K562 (cell line): ENCODE data around the gene UNC50. TPM values are rescaled to one million over a fixed set of nuclear protein-coding genes. Genes with fewer than 3 reads are reported as not detected.

Experiments used
- CBFA2T2 ChIP-seq: fragments of 450-650 bp; conservative IDR thresholded peaks from 2 replicates; pipeline ENCODE4 v1.6.1; 2017; ENCODE audit warnings: mild to moderate bottlenecking
- ELF1 ChIP-seq: fragments of 200-800 bp; sonication (Bioruptor generic); IDR thresholded peaks from 2 replicates; pipeline ENCODE4 v1.6.1; 2016; ENCODE audit warnings: missing genetic modification characterization, missing compliant biosample characterization
- HNRNPH1 ChIP-seq: fragments of 200-400 bp; formaldehyde crosslinking; optimal IDR thresholded peaks from 2 replicates; pipeline ENCODE3; 2017; ENCODE audit warnings: low read depth, mild to moderate bottlenecking, low read length, moderate library complexity
- HNRNPUL1 ChIP-seq: fragments of 200-400 bp; formaldehyde crosslinking; IDR thresholded peaks from 2 replicates; pipeline ENCODE4 v1.6.1; 2017; ENCODE audit warnings: low read length
- KLF10 ChIP-seq: fragments of 250-450 bp; sonication (Bioruptor Pico); IDR thresholded peaks from 2 replicates; pipeline ENCODE4 v1.6.1; 2021; ENCODE audit warnings: matching md5 sums
- MIER1 ChIP-seq: fragments of 450-650 bp; IDR thresholded peaks from 2 replicates; pipeline ENCODE4 v1.6.1; 2016; ENCODE audit warnings: antibody characterized with exemption, mild to moderate bottlenecking, low read depth
- RCOR1 ChIP-seq, 2 experiments: IDR thresholded peaks; 2 replicates each; pipeline ENCODE4 v1.6.1; 2012; ENCODE audit warnings: low read depth in 2 of 2, low read length in 2 of 2, borderline replicate concordance in 1 of 2, improper control_type of control experiment in 1 of 2
- SETDB1 ChIP-seq: IDR thresholded peaks from one replicate; pipeline ENCODE4 v1.6.1; 2012; ENCODE audit warnings: low read length, control low read depth, inconsistent platforms
- SP1 ChIP-seq: sonication (generic); formaldehyde crosslinking; IDR thresholded peaks from 2 replicates; pipeline ENCODE4 v1.8.1; 2022; ENCODE audit warnings: mild to moderate bottlenecking, missing genetic modification reagents
- ZFX ChIP-seq: sonication (generic); formaldehyde crosslinking; IDR thresholded peaks from 2 replicates; pipeline ENCODE4 v1.8.0; 2022; ENCODE audit warnings: mild to moderate bottlenecking, missing genetic modification reagents, moderate library complexity
- ZNF551 ChIP-seq: fragments of 250-450 bp; sonication (Bioruptor Pico); IDR thresholded peaks from 2 replicates; pipeline ENCODE4 v1.5.0; 2021; ENCODE audit warnings: mild to moderate bottlenecking, moderate library complexity
- ZNF644 ChIP-seq: fragments of 200-800 bp; sonication (Bioruptor generic); IDR thresholded peaks from 2 replicates; pipeline ENCODE4 v1.6.1; 2016; ENCODE audit warnings: low read depth, missing genetic modification characterization, missing compliant biosample characterization
- polyA plus RNA-seq, 8 experiments: library from polyadenylated mRNA; depleted of rRNA in 4 of 8; stranded (reverse) in 5 of 8; unstranded in 3 of 8; fragments of >200 nt; fragmentation: Nextera tagmentation in 2 of 8; fragmentation: Illumina TruSeq in 1 of 8; extraction: Ambion mirVana in 2 of 8; extraction: Trizol in 1 of 8; gene quantifications; 2 replicates each; pipeline versions ENCODE4 v1.2.1 to v1.2.3, GENCODE V29; 2011 to 2014; ENCODE audit warnings: inconsistent platforms in 1 of 8, missing spikeins in 1 of 8
- total RNA-seq, 7 experiments: library from RNA; depleted of rRNA in 6 of 7; stranded (reverse); fragments of >200 nt in 6 of 7; fragmentation: Illumina TruSeq in 2 of 7; extraction: Trizol in 2 of 7; gene quantifications; 2 replicates each; pipeline versions ENCODE4 v1.2.1 to v1.2.3, GENCODE V29; 2011 to 2021; ENCODE audit warnings: low replicate concordance in 1 of 7
- TF ChIP-seq, protein P1 (sequence below): sonication (generic); formaldehyde crosslinking; IDR thresholded peaks from 2 replicates; pipeline ENCODE4 v1.8.0; 2022; ENCODE audit warnings: mild to moderate bottlenecking, missing genetic modification reagents
- TF ChIP-seq, protein P2 (sequence below): sonication (generic); formaldehyde crosslinking; IDR thresholded peaks from 2 replicates; pipeline ENCODE4 v1.5.0; 2020; ENCODE audit warnings: missing genetic modification reagents
- TF ChIP-seq, protein P3 (sequence below), 2 experiments: IDR thresholded peaks; 2 replicates each; pipeline ENCODE4 v1.6.1; 2012; ENCODE audit warnings: improper control_type of control experiment in 2 of 2, low read depth in 2 of 2, low read length in 2 of 2, borderline replicate concordance in 1 of 2
- TF ChIP-seq, protein P4 (sequence below): fragments of 450-650 bp; formaldehyde crosslinking; IDR thresholded peaks from 2 replicates; pipeline ENCODE4 v1.4.0; 2020; ENCODE audit warnings: mild to moderate bottlenecking, mixed read lengths

UNC50 gene
- total and polyA plus RNA-seq, 9 of the 15 experiments (the other 6 are each of a cell fraction or from before 2014, with no cell fraction given) = 30.0 to 52.9 (median 35.9) TPM

DNA sequence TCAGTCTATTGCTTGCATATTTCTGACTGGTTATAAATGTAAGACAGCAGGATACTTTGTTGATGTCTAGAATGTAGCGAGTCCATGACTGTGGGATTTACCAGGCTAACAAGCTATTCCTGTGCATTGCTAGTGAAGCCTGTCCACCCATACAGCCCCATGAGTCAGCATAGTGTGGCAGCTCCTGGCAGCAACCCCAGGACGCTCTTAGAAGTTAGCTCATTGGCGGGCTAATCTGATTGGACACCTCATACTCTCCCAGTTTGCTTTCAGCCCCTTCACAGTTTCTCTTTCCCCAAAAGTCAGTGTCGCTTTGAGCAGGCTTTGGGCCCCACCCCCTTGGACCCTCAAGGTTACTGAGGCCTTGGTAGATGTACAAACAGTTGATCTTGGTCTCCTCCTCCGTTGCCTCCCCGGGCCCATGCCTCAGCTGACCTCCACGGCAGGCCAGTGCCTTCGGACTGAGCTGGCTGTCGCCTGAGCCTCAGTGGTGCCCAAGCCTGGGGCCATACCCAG lies 48.1 kb upstream of the UNC50 start (continued):
- TF ChIP-seq, protein P1, sequence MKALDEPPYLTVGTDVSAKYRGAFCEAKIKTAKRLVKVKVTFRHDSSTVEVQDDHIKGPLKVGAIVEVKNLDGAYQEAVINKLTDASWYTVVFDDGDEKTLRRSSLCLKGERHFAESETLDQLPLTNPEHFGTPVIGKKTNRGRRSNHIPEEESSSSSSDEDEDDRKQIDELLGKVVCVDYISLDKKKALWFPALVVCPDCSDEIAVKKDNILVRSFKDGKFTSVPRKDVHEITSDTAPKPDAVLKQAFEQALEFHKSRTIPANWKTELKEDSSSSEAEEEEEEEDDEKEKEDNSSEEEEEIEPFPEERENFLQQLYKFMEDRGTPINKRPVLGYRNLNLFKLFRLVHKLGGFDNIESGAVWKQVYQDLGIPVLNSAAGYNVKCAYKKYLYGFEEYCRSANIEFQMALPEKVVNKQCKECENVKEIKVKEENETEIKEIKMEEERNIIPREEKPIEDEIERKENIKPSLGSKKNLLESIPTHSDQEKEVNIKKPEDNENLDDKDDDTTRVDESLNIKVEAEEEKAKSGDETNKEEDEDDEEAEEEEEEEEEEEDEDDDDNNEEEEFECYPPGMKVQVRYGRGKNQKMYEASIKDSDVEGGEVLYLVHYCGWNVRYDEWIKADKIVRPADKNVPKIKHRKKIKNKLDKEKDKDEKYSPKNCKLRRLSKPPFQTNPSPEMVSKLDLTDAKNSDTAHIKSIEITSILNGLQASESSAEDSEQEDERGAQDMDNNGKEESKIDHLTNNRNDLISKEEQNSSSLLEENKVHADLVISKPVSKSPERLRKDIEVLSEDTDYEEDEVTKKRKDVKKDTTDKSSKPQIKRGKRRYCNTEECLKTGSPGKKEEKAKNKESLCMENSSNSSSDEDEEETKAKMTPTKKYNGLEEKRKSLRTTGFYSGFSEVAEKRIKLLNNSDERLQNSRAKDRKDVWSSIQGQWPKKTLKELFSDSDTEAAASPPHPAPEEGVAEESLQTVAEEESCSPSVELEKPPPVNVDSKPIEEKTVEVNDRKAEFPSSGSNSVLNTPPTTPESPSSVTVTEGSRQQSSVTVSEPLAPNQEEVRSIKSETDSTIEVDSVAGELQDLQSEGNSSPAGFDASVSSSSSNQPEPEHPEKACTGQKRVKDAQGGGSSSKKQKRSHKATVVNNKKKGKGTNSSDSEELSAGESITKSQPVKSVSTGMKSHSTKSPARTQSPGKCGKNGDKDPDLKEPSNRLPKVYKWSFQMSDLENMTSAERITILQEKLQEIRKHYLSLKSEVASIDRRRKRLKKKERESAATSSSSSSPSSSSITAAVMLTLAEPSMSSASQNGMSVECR (CRISPR knock-in tag) = no peak
- TF ChIP-seq, protein P2, sequence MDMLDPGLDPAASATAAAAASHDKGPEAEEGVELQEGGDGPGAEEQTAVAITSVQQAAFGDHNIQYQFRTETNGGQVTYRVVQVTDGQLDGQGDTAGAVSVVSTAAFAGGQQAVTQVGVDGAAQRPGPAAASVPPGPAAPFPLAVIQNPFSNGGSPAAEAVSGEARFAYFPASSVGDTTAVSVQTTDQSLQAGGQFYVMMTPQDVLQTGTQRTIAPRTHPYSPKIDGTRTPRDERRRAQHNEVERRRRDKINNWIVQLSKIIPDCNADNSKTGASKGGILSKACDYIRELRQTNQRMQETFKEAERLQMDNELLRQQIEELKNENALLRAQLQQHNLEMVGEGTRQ (CRISPR knock-in tag) = no peak
- TF ChIP-seq SP1 = no peak
- peak; percentile 39 for TF ChIP-seq ZFX (CRISPR knock-in tag)
- 0 out of 2 replicates have a peak, but pooled peaks have one; percentile 36 for TF ChIP-seq ELF1 (tag)
- TF ChIP-seq, protein P3, sequence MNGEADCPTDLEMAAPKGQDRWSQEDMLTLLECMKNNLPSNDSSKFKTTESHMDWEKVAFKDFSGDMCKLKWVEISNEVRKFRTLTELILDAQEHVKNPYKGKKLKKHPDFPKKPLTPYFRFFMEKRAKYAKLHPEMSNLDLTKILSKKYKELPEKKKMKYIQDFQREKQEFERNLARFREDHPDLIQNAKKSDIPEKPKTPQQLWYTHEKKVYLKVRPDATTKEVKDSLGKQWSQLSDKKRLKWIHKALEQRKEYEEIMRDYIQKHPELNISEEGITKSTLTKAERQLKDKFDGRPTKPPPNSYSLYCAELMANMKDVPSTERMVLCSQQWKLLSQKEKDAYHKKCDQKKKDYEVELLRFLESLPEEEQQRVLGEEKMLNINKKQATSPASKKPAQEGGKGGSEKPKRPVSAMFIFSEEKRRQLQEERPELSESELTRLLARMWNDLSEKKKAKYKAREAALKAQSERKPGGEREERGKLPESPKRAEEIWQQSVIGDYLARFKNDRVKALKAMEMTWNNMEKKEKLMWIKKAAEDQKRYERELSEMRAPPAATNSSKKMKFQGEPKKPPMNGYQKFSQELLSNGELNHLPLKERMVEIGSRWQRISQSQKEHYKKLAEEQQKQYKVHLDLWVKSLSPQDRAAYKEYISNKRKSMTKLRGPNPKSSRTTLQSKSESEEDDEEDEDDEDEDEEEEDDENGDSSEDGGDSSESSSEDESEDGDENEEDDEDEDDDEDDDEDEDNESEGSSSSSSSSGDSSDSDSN (IDR thresholded peaks at IDR 0.05; ENCODE audit: borderline replicate concordance in 1 of 2, low read depth in 2 of 2, low read length in 2 of 2) = no peak
- no peak for TF ChIP-seq CBFA2T2
- TF ChIP-seq, protein P4, sequence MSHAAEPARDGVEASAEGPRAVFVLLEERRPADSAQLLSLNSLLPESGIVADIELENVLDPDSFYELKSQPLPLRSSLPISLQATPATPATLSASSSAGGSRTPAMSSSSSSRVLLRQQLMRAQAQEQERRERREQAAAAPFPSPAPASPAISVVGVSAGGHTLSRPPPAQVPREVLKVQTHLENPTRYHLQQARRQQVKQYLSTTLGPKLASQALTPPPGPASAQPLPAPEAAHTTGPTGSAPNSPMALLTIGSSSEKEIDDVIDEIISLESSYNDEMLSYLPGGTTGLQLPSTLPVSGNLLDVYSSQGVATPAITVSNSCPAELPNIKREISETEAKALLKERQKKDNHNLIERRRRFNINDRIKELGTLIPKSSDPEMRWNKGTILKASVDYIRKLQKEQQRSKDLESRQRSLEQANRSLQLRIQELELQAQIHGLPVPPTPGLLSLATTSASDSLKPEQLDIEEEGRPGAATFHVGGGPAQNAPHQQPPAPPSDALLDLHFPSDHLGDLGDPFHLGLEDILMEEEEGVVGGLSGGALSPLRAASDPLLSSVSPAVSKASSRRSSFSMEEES (CRISPR knock-in tag) = no peak
- TF ChIP-seq HNRNPH1 = no peak
- no peak for TF ChIP-seq SETDB1
- TF ChIP-seq MIER1 = 0 out of 2 replicates have a peak, but pooled peaks have one; percentile 19
- TF ChIP-seq ZNF644 (tag) = no peak
- peak in 1 of 2 experiments; percentile 70; a peak in 2 of 4 replicates for TF ChIP-seq RCOR1 (IDR thresholded peaks at IDR 0.05; ENCODE audit: borderline replicate concordance in 1 of 2, low read depth in 2 of 2, low read length in 2 of 2)
- TF ChIP-seq KLF10 (CRISPR knock-in tag) = no peak
- TF ChIP-seq ZNF551 (CRISPR knock-in tag) = no peak
- no peak for TF ChIP-seq HNRNPUL1
- TF ChIP-seq, all 486 proteins: peak for 62
